Measurements from ENCODE around the gene SLC39A10. TPM values are rescaled to one million over a fixed set of nuclear protein-coding genes. Genes with fewer than 3 reads are reported as not detected.

Gene SLC39A10
- total RNA-seq, 1 donor from 2014 or later: 37.4 TPM

DNA sequence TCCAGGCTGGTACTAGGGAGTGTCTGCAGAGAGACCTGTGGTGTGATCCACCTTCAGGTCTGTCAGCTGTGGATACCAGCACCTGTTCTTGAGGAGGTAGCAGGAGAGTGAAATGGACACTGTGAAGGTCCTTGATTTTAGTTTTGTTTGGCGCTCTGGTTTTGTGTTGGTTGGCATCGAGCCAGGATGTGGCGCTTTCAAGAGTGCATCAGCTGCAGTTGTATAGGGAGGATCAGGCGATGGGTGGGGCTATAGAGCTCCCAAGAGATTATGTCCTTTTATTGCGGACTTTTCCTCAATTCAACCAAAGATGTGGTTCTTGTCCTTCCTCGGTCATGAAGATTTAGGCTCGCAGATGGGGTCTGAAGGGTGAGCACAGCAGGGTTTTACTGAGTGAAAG, 37.5 kb downstream of the SLC39A10 start:
- TF ChIP-seq, protein P1, sequence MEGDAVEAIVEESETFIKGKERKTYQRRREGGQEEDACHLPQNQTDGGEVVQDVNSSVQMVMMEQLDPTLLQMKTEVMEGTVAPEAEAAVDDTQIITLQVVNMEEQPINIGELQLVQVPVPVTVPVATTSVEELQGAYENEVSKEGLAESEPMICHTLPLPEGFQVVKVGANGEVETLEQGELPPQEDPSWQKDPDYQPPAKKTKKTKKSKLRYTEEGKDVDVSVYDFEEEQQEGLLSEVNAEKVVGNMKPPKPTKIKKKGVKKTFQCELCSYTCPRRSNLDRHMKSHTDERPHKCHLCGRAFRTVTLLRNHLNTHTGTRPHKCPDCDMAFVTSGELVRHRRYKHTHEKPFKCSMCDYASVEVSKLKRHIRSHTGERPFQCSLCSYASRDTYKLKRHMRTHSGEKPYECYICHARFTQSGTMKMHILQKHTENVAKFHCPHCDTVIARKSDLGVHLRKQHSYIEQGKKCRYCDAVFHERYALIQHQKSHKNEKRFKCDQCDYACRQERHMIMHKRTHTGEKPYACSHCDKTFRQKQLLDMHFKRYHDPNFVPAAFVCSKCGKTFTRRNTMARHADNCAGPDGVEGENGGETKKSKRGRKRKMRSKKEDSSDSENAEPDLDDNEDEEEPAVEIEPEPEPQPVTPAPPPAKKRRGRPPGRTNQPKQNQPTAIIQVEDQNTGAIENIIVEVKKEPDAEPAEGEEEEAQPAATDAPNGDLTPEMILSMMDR (IDR thresholded peaks at IDR 0.05): no peak
- H3K27me3 Mint-ChIP-seq (ENCODE audit: unreplicated experiment): no peaks in the 10 kb centered on the region
- H3K4me1 Mint-ChIP-seq (ENCODE audit: unreplicated experiment): peaks cover 10% of the 10 kb centered on the region
- no peak overlapping the region for H3K4me3 Mint-ChIP-seq (ENCODE audit: unreplicated experiment)
- DNase-seq (ENCODE audit: extremely low spot score, unreplicated experiment): no peak
- no peak overlapping the region for H3K27ac Mint-ChIP-seq (ENCODE audit: unreplicated experiment)
- H3K36me3 Mint-ChIP-seq (ENCODE audit: unreplicated experiment): peaks cover 43% of the 10 kb centered on the region
- H3K9me3 Mint-ChIP-seq (ENCODE audit: unreplicated experiment): peaks cover 48% of the 10 kb centered on the region

DNA sequence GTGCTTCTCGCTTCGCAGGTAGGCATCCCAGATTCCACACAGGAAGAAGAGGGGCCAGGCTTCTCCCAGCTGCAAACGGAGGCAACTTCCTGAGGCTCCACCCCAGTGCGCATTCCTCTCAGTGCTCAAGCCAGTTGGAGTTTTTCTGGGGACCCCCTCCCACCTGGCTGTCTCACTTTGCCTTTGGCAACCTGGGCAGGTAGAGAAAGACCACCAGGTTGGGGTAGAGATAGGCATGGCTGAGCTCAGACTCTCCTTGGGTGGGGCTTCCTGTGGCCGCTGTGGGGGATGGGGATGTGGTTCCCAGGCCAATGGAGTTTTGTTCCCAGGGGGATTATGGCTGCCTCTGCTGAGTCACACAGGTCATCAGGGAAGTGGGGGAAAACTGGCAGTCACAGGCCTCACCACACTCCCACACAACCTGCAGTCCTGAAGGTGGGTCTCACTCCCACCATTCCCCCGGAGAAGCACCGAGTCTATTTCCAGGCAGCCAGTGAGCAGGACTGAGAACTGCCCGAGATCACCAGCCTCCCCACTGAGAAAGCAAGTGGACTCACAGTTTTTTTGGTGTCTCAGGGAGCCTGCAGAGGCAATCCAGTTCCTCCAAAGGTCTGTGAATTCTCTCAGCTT, 38.1 kb downstream of the SLC39A10 start:
- Mint-ChIP-seq H3K27ac (ENCODE audit: unreplicated experiment) (no peak overlapping the region), H3K9me3 (ENCODE audit: unreplicated experiment) (peaks cover 52% of the 10 kb centered on the region), H3K36me3 (ENCODE audit: unreplicated experiment) (peaks cover 42% of the 10 kb centered on the region), H3K4me3 (ENCODE audit: unreplicated experiment) (no peak overlapping the region), H3K27me3 (ENCODE audit: unreplicated experiment) (no peaks in the 10 kb centered on the region), H3K4me1 (ENCODE audit: unreplicated experiment) (peaks cover 10% of the 10 kb centered on the region)
- TF ChIP-seq, protein P1 (IDR thresholded peaks at IDR 0.05): no peak
- no peak for DNase-seq (ENCODE audit: extremely low spot score, unreplicated experiment)

DNA sequence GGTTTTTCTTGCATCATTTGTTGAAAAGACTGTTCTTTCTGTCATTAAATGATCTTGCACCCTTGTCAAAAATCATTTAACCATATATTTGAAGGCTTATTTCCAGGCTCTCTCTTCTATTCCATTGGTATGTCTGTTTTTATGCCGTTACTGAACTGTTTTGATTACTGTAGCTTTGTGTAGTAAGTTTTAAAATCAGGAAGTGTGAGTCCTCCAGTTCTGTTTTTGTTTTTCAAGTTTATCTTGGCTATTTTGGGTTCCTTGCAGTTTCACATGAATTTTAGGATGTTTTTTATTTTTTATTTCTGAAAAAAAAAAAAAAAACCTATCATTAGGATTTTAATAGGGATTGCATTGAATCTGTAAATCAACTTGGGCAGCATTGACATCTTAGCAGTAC, 39.0 kb downstream of the SLC39A10 start:
- H3K4me1 Mint-ChIP-seq (ENCODE audit: unreplicated experiment): peaks cover 10% of the 10 kb centered on the region
- TF ChIP-seq, protein P1 (IDR thresholded peaks at IDR 0.05): no peak
- H3K27me3 Mint-ChIP-seq (ENCODE audit: unreplicated experiment): no peaks in the 10 kb centered on the region
- no peak overlapping the region for H3K27ac Mint-ChIP-seq (ENCODE audit: unreplicated experiment)
- DNase-seq (ENCODE audit: extremely low spot score, unreplicated experiment): no peak
- peaks cover 41% of the 10 kb centered on the region for H3K36me3 Mint-ChIP-seq (ENCODE audit: unreplicated experiment)
- H3K9me3 Mint-ChIP-seq (ENCODE audit: unreplicated experiment): peaks cover 50% of the 10 kb centered on the region
- no peak overlapping the region for H3K4me3 Mint-ChIP-seq (ENCODE audit: unreplicated experiment)

DNA sequence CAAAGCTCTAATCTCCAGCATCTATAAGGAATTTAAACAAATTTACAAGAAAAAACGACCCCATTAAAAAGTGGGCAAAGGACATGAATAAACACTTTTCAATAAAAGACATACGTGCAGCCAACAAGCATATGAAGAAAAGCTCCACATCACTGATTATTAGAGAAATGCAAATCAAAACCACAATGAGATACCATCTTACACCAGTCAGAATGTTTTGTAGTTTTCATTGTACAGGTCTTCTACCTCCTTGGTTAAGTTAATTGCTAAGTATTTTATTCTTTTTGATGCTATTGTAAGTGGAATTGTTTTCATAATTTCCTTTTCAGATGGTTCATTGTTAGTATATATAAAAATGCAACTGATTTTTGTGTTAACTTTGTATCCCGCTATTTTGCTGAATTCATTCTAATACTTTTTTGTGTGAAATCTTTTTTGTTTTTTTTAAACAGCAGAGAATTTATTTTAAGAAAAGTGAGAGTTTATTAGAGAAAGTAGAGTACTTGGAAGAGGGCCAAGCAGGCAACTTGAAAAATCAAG, 40.7 kb downstream of the SLC39A10 start:
- TF ChIP-seq, protein P1 (IDR thresholded peaks at IDR 0.05): no peak
- no peak for DNase-seq (ENCODE audit: extremely low spot score, unreplicated experiment)
- Mint-ChIP-seq H3K27ac (ENCODE audit: unreplicated experiment) (no peak overlapping the region), H3K4me3 (ENCODE audit: unreplicated experiment) (no peak overlapping the region), H3K4me1 (ENCODE audit: unreplicated experiment) (peaks cover 10% of the 10 kb centered on the region), H3K36me3 (ENCODE audit: unreplicated experiment) (peaks cover 37% of the 10 kb centered on the region), H3K27me3 (ENCODE audit: unreplicated experiment) (no peaks in the 10 kb centered on the region), H3K9me3 (ENCODE audit: unreplicated experiment) (peaks cover 32% of the 10 kb centered on the region)

DNA sequence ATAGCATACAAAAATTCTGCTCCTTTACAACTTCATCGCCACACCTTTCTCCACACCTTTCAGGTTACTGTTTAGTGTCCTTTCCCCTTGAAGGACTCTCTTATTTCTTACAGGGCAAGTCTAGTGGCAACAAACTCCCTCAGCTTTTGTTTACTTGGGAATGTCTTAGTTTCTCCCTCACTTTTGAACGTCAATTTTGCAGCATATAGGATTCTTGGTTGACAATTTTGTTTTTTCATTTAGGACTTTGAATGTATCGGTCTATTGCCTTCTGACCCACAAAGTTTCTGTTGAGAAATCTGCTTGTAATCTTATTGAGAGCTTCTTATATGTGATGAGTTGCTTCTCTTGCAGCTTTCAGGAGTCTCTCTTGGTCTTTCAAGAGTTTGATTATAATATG, 43.5 kb downstream of the SLC39A10 start:
- no peaks in the 10 kb centered on the region for H3K27me3 Mint-ChIP-seq (ENCODE audit: unreplicated experiment)
- H3K36me3 Mint-ChIP-seq (ENCODE audit: unreplicated experiment): peaks cover 26% of the 10 kb centered on the region
- peaks cover 8% of the 10 kb centered on the region for H3K4me1 Mint-ChIP-seq (ENCODE audit: unreplicated experiment)
- H3K4me3 Mint-ChIP-seq (ENCODE audit: unreplicated experiment): no peak overlapping the region
- DNase-seq (ENCODE audit: extremely low spot score, unreplicated experiment): no peak
- peaks cover 25% of the 10 kb centered on the region for H3K9me3 Mint-ChIP-seq (ENCODE audit: unreplicated experiment)
- TF ChIP-seq, protein P1 (IDR thresholded peaks at IDR 0.05): no peak
- no peak overlapping the region for H3K27ac Mint-ChIP-seq (ENCODE audit: unreplicated experiment)
